HepG2 (cell line): ENCODE results near the gene TH. TPM values are rescaled to one million over a fixed set of nuclear protein-coding genes. Genes with fewer than 3 reads are reported as not detected.

Experiments used
- ATAC-seq: fragments of 200-7000 bp; cut with Tn5 transposase; 3 replicates; pipeline ENCODE4 v1.9.1; 2020; ENCODE audit warnings: mild to moderate bottlenecking, moderate library complexity
- BruUV-seq: library from RNA; stranded (reverse); fragments of 400-500 nt; replicated peaks from 2 replicates; lab custom pipeline; 2021; lab: Mats Ljungman, UMichigan
- CTCF ChIA-PET: fragments of 300-600 bp; formaldehyde crosslinking; extraction: SDS; loops from one replicate; lab custom pipeline; 2021; ENCODE audit warnings: low total read pairs, inconsistent platforms, low intra/inter-chr PET ratio; lab: Yijun Ruan, JAX
- POLR2A ChIA-PET: fragments of 350-600 bp; sonication (Branson Sonifier 250); formaldehyde crosslinking; loops from one replicate; lab custom pipeline; 2020; ENCODE audit warnings: antibody characterized with exemption, inconsistent platforms; lab: Yijun Ruan, JAX
- DNase-seq: peaks from one replicate; pipeline ENCODE4 v3.0.0-alpha.2; 2015; ENCODE audit warnings: low spot score
- FAIRE-seq: peaks from 3 replicates; lab custom pipeline; 2011; peaks lifted over from hg19 to GRCh38; lab: Jason Lieb, UNC
- H2AFZ ChIP-seq: one replicate; pipeline ENCODE4 v1.6.1; 2011; ENCODE audit warnings: low read length, inconsistent platforms
- H3K27ac ChIP-seq: fragments of 300-600 bp; 3 replicates; pipeline ENCODE4 v1.8.0; 2011; ENCODE audit warnings: mixed run types, mild to moderate bottlenecking, mixed read lengths, low read length, inconsistent platforms; ENCODE audit not compliant: insufficient read depth; ENCODE audit errors: extremely low read length
- H3K27me3 ChIP-seq, 2 experiments: fragments of 200-600 bp in 1 of 2; 2 replicates in 1 of 2; 3 replicates in 1 of 2; pipeline versions ENCODE4 v1.6.0 to v1.8.0; 2011; ENCODE audit warnings: low read length in 2 of 2, mild to moderate bottlenecking in 2 of 2, moderate library complexity in 2 of 2, inconsistent platforms in 1 of 2; ENCODE audit not compliant: insufficient read depth in 2 of 2, control insufficient read depth in 1 of 2
- H3K36me3 ChIP-seq, 2 experiments: fragments of 200-600 bp in 1 of 2; replicated peaks in 1 of 2; 2 replicates in 1 of 2; 3 replicates in 1 of 2; pipeline versions ENCODE4 v1.5.1 to v1.8.0; 2011; ENCODE audit warnings: low read length in 2 of 2, inconsistent platforms in 1 of 2; ENCODE audit not compliant: insufficient read depth in 2 of 2, control insufficient read depth in 1 of 2
- H3K4me1 ChIP-seq: 2 replicates; pipeline ENCODE4 v1.5.1; 2012; ENCODE audit warnings: low read length, inconsistent platforms; ENCODE audit not compliant: insufficient read depth
- H3K4me2 ChIP-seq: 2 replicates; pipeline ENCODE4 v1.6.0; 2011; ENCODE audit warnings: low read depth, low read length, inconsistent platforms
- H3K4me3 ChIP-seq, 3 experiments: fragments of 200-600 bp in 1 of 3; sonication (generic), shearing (Covaris generic) in 1 of 3; replicated peaks in 1 of 3; 2 replicates each; pipeline ENCODE4 v1.5.1; 2011 to 2016; ENCODE audit warnings: low read length in 3 of 3, inconsistent platforms in 2 of 3, low read depth in 2 of 3, mild to moderate bottlenecking in 2 of 3, control low read depth in 1 of 3, mixed read lengths in 1 of 3; ENCODE audit not compliant: insufficient read depth in 1 of 3
- H3K79me2 ChIP-seq: one replicate; pipeline ENCODE4 v1.6.1; 2011; ENCODE audit warnings: low read length, inconsistent platforms; ENCODE audit not compliant: insufficient read depth
- H3K9ac ChIP-seq: 2 replicates; pipeline ENCODE4 v1.6.0; 2011; ENCODE audit warnings: mild to moderate bottlenecking, low read depth, low read length, inconsistent platforms; ENCODE audit not compliant: insufficient read depth
- H3K9me3 ChIP-seq: 2 replicates; pipeline ENCODE4 v1.5.1; 2012; ENCODE audit warnings: mild to moderate bottlenecking, low read length
- H4K20me1 ChIP-seq: 2 replicates; pipeline ENCODE4 v1.6.0; 2011; ENCODE audit warnings: inconsistent platforms, mild to moderate bottlenecking, low read length, moderate library complexity; ENCODE audit not compliant: insufficient read depth
- NR2F1 ChIP-seq, 2 experiments: fragments of 450-650 bp in 1 of 2; formaldehyde crosslinking in 1 of 2; IDR thresholded peaks; 2 replicates each; pipeline versions ENCODE4 v1.5.0 to v1.6.1; 2016 to 2020; ENCODE audit warnings: mild to moderate bottlenecking in 1 of 2, missing compliant biosample characterization in 1 of 2, missing genetic modification reagents in 1 of 2, moderate library complexity in 1 of 2
- PHB2 ChIP-seq: fragments of 450-650 bp; IDR thresholded peaks from 2 replicates; pipeline ENCODE4 v1.6.1; 2018; ENCODE audit not compliant: partially characterized antibody
- POLR2AphosphoS2 ChIP-seq: IDR thresholded peaks from 2 replicates; pipeline ENCODE4 v1.6.1; 2011; ENCODE audit warnings: low read depth, low read length, improper control_type of control experiment
- ZBTB20 ChIP-seq: sonication (generic); formaldehyde crosslinking; IDR thresholded peaks from 2 replicates; pipeline ENCODE4 v1.8.1; 2023; ENCODE audit warnings: missing genetic modification reagents, low read depth, mild to moderate bottlenecking, borderline replicate concordance
- ZNF773 ChIP-seq: sonication (generic); formaldehyde crosslinking; IDR thresholded peaks from 2 replicates; pipeline ENCODE4 v1.4.0; 2020; ENCODE audit warnings: missing genetic modification reagents, borderline replicate concordance
- WGBS: methylation state at CpG from one replicate; pipeline ENCODE4 v1.1.6; 2017; ENCODE audit warnings: low lambda C conversion rate; 5-methylcytosine and 5-hydroxymethylcytosine counted together
- in situ Hi-C: cut with HindIII; loops from 2 replicates; pipeline ENCODE4 v1.10.0; 2017; ENCODE audit warnings: low pct_unique_long_range_greater_than_20kb; ENCODE audit not compliant: extremely low pct_ligation_motif_present
- intact Hi-C: fragments of 100-400 bp; cut with micrococcal nuclease; formaldehyde crosslinking; loops from one replicate; pipeline ENCODE4 v1.10.0; 2022; ENCODE audit not compliant: unreplicated experiment
- polyA plus RNA-seq, 8 experiments: library from polyadenylated mRNA; depleted of rRNA in 3 of 8; stranded (reverse) in 7 of 8; unstranded in 1 of 8; fragments of >200 nt; fragmentation: Illumina TruSeq in 4 of 8; extraction: Trizol in 4 of 8; gene quantifications; 2 replicates each; pipeline versions ENCODE4 v1.2.1 to v1.2.3, GENCODE V29; 2011 to 2016; ENCODE audit warnings: low read depth in 4 of 8, missing spikeins in 1 of 8, mixed read lengths in 1 of 8; ENCODE audit not compliant: insufficient read depth in 1 of 8
- total RNA-seq, 5 experiments: library from RNA; depleted of rRNA; stranded (reverse); fragments of >200 nt; fragmentation: Illumina TruSeq; extraction: Trizol; gene quantifications; 2 replicates each; pipeline ENCODE4 v1.2.3, GENCODE V29; 2016; ENCODE audit warnings: low read depth in 1 of 5
- TF ChIP-seq, protein P1 (sequence below): sonication (generic); formaldehyde crosslinking; IDR thresholded peaks from 2 replicates; pipeline ENCODE4 v1.4.0; 2020; ENCODE audit warnings: missing genetic modification reagents, mild to moderate bottlenecking, borderline replicate concordance
- TF ChIP-seq, protein P2 (sequence below): sonication (generic); formaldehyde crosslinking; IDR thresholded peaks from 2 replicates; pipeline ENCODE4 v1.5.0; 2020; ENCODE audit warnings: missing genetic modification reagents
- TF ChIP-seq, protein P3 (sequence below): sonication (generic); formaldehyde crosslinking; IDR thresholded peaks from 2 replicates; pipeline ENCODE4 v1.4.0; 2020; ENCODE audit warnings: missing genetic modification reagents
- TF ChIP-seq, protein P4 (sequence below): sonication (generic); formaldehyde crosslinking; IDR thresholded peaks from 2 replicates; pipeline ENCODE4 v1.4.0; 2020; ENCODE audit warnings: missing genetic modification reagents; ENCODE audit errors: not compliant biosample characterization
- TF ChIP-seq, protein P5 (sequence below): sonication (generic); formaldehyde crosslinking; IDR thresholded peaks from 2 replicates; pipeline ENCODE4 v1.4.0; 2020; ENCODE audit warnings: low read depth, mild to moderate bottlenecking, missing genetic modification reagents

The TH gene
- total and polyA plus RNA-seq, 2 of the 13 experiments (the other 11 are each of a cell fraction or from before 2014, with no cell fraction given) = 0.36 TPM; not detected in 1

DNA sequence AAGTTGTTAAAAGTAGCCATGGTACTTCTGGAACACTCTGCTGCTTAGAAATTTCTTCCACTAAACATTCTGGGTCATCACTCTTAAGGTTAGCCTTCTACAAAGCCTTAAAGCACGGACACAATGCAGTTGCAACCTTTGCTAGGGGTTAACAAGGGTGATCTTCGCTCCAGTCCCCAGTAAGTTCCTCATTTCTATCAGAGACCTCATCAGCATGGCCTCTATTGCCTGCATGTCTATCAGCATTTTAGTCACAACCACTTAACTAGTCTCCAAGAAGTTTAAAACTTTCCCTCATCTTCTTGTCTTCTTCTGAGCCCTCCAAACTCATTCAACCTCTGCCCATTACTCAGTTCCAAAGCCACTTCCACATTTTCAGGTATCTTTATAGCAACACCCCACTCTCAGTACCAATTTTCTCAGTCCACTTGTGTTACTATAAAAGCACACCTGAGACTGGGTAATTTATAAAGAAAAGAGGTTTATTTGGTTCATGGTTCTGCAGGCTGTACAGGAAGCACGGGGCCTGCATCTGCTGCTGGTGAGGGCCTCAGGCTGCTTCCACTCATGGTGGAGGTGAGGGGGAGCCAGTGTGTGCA lies 48.7 kb upstream of the TH start (continued):
- TF ChIP-seq, protein P1, sequence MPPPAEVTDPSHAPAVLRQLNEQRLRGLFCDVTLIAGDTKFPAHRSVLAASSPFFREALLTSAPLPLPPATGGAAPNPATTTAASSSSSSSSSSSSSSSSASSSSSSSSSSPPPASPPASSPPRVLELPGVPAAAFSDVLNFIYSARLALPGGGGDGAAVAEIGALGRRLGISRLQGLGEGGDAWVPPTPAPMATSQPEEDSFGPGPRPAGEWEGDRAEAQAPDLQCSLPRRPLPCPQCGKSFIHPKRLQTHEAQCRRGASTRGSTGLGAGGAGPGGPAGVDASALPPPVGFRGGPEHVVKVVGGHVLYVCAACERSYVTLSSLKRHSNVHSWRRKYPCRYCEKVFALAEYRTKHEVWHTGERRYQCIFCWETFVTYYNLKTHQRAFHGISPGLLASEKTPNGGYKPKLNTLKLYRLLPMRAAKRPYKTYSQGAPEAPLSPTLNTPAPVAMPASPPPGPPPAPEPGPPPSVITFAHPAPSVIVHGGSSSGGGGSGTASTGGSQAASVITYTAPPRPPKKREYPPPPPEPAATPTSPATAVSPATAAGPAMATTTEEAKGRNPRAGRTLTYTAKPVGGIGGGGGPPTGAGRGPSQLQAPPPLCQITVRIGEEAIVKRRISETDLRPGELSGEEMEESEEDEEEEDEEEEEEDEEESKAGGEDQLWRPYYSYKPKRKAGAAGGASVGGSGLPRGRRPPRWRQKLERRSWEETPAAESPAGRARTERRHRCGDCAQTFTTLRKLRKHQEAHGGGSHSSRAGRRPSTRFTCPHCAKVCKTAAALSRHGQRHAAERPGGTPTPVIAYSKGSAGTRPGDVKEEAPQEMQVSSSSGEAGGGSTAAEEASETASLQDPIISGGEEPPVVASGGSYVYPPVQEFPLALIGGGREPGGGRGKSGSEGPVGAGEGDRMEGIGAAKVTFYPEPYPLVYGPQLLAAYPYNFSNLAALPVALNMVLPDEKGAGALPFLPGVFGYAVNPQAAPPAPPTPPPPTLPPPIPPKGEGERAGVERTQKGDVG (CRISPR knock-in tag) = no peak
- TF ChIP-seq, protein P2, sequence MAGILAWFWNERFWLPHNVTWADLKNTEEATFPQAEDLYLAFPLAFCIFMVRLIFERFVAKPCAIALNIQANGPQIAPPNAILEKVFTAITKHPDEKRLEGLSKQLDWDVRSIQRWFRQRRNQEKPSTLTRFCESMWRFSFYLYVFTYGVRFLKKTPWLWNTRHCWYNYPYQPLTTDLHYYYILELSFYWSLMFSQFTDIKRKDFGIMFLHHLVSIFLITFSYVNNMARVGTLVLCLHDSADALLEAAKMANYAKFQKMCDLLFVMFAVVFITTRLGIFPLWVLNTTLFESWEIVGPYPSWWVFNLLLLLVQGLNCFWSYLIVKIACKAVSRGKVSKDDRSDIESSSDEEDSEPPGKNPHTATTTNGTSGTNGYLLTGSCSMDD (CRISPR knock-in tag) = no peak
- TF ChIP-seq ZBTB20 (CRISPR knock-in tag) = no peak
- TF ChIP-seq, all 625 proteins: peak for 0

DNA sequence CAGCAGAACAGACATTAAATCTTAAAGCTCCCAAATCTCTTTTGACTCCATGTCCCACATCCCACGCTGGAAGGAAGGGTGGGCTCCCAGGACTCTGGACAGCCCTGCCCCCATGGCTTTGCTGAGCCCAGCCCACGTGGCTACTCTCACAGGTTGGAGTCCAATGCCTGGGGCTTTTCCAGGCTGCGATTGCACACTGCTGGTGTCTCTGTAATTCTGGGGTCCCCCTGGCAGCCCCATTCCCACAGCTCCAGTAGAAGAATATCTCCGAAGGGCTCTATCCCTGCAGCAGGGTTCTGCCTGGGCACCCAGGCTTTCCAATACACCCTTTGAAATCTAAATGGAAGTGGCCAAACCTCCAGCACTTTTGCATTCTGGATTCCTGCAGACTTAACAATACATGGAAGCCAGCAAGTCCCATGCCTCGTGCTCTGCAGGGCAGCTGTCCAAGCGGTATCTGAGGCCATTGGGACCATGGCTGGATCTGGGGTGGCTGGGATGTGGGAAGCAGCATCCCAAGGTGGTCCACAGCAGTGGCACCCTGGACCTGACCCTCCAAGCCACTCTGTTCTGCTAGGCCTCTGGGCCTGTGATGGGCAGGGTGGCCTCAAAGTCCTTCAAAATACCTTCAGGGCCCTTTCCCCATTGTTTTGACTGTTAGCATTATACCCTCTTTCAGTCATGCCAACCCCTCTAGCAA lies 47.9 kb upstream of the TH start:
- WGBS = no CpG with 5 or more reads among the region's 6 CpGs
- Histone ChIP-seq H3K27me3 (peaks cover 0 to 25% of the 10 kb centered on the region in 2 experiments; a peak in 3 of 5 replicates), H3K4me3 (no peak overlapping the region), H4K20me1 (no peaks in the 10 kb centered on the region), H3K79me2 (no peaks in the 10 kb centered on the region), H3K9ac (no peak overlapping the region), H3K27ac (no peak overlapping the region), H3K4me1 (peaks cover 45% of the 10 kb centered on the region), H3K9me3 (no peaks in the 10 kb centered on the region), H3K36me3 (no peaks in the 10 kb centered on the region), H3K4me2 (no peak overlapping the region), H2AFZ (no peak overlapping the region)
- ATAC-seq (no peak), DNase-seq (no peak), FAIRE-seq (no peak)
- ChIA-PET CTCF (no interaction called here), POLR2A (no interaction called here)
- no TSS peak for BruUV-seq
- in situ Hi-C loops = loop anchor here (25.0 kb wide), 1 partner anchor 518 kb away; no protein-coding TSS in a partner anchor
- intact Hi-C loops = loop anchor here (10.0 kb wide), 1 partner anchor 45 kb away; no protein-coding TSS in a partner anchor
- TF ChIP-seq, protein P3, sequence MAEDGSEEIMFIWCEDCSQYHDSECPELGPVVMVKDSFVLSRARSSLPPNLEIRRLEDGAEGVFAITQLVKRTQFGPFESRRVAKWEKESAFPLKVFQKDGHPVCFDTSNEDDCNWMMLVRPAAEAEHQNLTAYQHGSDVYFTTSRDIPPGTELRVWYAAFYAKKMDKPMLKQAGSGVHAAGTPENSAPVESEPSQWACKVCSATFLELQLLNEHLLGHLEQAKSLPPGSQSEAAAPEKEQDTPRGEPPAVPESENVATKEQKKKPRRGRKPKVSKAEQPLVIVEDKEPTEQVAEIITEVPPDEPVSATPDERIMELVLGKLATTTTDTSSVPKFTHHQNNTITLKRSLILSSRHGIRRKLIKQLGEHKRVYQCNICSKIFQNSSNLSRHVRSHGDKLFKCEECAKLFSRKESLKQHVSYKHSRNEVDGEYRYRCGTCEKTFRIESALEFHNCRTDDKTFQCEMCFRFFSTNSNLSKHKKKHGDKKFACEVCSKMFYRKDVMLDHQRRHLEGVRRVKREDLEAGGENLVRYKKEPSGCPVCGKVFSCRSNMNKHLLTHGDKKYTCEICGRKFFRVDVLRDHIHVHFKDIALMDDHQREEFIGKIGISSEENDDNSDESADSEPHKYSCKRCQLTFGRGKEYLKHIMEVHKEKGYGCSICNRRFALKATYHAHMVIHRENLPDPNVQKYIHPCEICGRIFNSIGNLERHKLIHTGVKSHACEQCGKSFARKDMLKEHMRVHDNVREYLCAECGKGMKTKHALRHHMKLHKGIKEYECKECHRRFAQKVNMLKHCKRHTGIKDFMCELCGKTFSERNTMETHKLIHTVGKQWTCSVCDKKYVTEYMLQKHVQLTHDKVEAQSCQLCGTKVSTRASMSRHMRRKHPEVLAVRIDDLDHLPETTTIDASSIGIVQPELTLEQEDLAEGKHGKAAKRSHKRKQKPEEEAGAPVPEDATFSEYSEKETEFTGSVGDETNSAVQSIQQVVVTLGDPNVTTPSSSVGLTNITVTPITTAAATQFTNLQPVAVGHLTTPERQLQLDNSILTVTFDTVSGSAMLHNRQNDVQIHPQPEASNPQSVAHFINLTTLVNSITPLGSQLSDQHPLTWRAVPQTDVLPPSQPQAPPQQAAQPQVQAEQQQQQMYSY (CRISPR knock-in tag) = no peak
- TF ChIP-seq, protein P4, sequence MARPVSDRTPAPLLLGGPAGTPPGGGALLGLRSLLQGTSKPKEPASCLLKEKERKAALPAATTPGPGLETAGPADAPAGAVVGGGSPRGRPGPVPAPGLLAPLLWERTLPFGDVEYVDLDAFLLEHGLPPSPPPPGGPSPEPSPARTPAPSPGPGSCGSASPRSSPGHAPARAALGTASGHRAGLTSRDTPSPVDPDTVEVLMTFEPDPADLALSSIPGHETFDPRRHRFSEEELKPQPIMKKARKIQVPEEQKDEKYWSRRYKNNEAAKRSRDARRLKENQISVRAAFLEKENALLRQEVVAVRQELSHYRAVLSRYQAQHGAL (CRISPR knock-in tag) = no peak
- TF ChIP-seq, protein P5, sequence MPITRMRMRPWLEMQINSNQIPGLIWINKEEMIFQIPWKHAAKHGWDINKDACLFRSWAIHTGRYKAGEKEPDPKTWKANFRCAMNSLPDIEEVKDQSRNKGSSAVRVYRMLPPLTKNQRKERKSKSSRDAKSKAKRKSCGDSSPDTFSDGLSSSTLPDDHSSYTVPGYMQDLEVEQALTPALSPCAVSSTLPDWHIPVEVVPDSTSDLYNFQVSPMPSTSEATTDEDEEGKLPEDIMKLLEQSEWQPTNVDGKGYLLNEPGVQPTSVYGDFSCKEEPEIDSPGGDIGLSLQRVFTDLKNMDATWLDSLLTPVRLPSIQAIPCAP = no peak
- TF ChIP-seq PHB2 (no peak), ZNF773 (CRISPR knock-in tag) (no peak), POLR2AphosphoS2 (no peak), NR2F1 (CRISPR knock-in tag; IDR thresholded peaks at IDR 0.05) (no peak)
